ENCODE data around the gene PCDHGA7.
"Not testable (repeated sequence)": the region's sequence is repeated elsewhere in the genome, so short reads cannot be mapped to it uniquely, and the experiment has no call there.

DNA sequence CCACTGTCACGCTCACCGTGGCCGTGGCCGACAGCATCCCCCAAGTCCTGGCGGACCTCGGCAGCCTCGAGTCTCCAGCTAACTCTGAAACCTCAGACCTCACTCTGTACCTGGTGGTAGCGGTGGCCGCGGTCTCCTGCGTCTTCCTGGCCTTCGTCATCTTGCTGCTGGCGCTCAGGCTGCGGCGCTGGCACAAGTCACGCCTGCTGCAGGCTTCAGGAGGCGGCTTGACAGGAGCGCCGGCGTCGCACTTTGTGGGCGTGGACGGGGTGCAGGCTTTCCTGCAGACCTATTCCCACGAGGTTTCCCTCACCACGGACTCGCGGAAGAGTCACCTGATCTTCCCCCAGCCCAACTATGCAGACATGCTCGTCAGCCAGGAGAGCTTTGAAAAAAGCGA lies 50.2 kb downstream of the PCDHGA7 start:
- TF ChIP-seq, protein P1, sequence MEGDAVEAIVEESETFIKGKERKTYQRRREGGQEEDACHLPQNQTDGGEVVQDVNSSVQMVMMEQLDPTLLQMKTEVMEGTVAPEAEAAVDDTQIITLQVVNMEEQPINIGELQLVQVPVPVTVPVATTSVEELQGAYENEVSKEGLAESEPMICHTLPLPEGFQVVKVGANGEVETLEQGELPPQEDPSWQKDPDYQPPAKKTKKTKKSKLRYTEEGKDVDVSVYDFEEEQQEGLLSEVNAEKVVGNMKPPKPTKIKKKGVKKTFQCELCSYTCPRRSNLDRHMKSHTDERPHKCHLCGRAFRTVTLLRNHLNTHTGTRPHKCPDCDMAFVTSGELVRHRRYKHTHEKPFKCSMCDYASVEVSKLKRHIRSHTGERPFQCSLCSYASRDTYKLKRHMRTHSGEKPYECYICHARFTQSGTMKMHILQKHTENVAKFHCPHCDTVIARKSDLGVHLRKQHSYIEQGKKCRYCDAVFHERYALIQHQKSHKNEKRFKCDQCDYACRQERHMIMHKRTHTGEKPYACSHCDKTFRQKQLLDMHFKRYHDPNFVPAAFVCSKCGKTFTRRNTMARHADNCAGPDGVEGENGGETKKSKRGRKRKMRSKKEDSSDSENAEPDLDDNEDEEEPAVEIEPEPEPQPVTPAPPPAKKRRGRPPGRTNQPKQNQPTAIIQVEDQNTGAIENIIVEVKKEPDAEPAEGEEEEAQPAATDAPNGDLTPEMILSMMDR (IDR thresholded peaks at IDR 0.05): not testable (repeated sequence)
- not testable (repeated sequence) for TF ChIP-seq POLR2A (IDR thresholded peaks at IDR 0.05)
